OCI-LY7 (cell line): Measurements from ENCODE around the gene LRFN2.

ENCODE experiments used
- EZH2phosphoT487 ChIP-seq: fragments of 200-600 bp; sonication (generic); IDR thresholded peaks from 2 replicates; pipeline ENCODE4 v1.6.1; 2018; ENCODE audit warnings: low read depth, borderline replicate concordance, mild to moderate bottlenecking, mixed run types, antibody characterized with exemption, low read length, moderate library complexity, mixed read lengths
- TF ChIP-seq, protein P1 (sequence below): fragments of 200-600 bp; sonication (generic); conservative IDR thresholded peaks from 2 replicates; pipeline ENCODE4 v1.5.1; 2014; ENCODE audit warnings: mild to moderate bottlenecking, antibody characterized with exemption, low read length, moderate library complexity, mixed read lengths

DNA sequence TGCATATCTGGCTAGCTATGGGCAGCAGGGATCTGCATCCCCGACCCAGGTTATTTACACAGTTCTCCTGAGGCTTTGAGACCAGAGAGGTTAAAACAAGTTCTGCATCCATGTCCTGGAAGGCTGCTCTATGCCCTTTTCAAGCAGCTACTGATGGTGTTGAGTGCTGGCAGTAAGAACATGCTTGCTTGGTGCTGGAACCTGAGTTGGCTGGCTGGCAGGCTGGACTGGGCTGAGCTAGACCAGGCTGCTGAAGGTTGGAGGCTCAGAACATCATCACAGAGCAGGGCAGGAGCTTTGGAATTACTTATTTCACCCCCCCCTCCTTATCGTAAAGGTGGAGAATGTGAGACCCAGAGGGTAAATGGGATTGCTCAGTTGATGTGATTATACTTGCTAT lies 16.9 kb upstream of the LRFN2 start:
- no peak for TF ChIP-seq EZH2phosphoT487
- TF ChIP-seq, protein P1, sequence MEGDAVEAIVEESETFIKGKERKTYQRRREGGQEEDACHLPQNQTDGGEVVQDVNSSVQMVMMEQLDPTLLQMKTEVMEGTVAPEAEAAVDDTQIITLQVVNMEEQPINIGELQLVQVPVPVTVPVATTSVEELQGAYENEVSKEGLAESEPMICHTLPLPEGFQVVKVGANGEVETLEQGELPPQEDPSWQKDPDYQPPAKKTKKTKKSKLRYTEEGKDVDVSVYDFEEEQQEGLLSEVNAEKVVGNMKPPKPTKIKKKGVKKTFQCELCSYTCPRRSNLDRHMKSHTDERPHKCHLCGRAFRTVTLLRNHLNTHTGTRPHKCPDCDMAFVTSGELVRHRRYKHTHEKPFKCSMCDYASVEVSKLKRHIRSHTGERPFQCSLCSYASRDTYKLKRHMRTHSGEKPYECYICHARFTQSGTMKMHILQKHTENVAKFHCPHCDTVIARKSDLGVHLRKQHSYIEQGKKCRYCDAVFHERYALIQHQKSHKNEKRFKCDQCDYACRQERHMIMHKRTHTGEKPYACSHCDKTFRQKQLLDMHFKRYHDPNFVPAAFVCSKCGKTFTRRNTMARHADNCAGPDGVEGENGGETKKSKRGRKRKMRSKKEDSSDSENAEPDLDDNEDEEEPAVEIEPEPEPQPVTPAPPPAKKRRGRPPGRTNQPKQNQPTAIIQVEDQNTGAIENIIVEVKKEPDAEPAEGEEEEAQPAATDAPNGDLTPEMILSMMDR = no peak
